HEK293 (cell line): ENCODE measurements around the gene NXN.

Experiments used
- BCL11A ChIP-seq: fragments of 450-650 bp; formaldehyde crosslinking; IDR thresholded peaks from 2 replicates; pipeline ENCODE4 v1.5.1; 2016; ENCODE audit warnings: low read depth, missing biosample characterization, missing genetic modification characterization
- GLI2 ChIP-seq: fragments of 450-650 bp; formaldehyde crosslinking; IDR thresholded peaks from 2 replicates; pipeline ENCODE4; 2017; ENCODE audit warnings: missing biosample characterization, missing genetic modification characterization, low read depth, borderline replicate concordance
- HOXD13 ChIP-seq: sonication (generic); formaldehyde crosslinking; IDR thresholded peaks from 2 replicates; pipeline ENCODE4 v1.8.0; 2022; ENCODE audit warnings: missing genetic modification reagents, borderline replicate concordance
- IKZF3 ChIP-seq: fragments of 450-650 bp; IDR thresholded peaks from 2 replicates; pipeline ENCODE4 v1.5.0; 2018; ENCODE audit warnings: missing biosample characterization, mild to moderate bottlenecking, missing genetic modification characterization, moderate library complexity
- INSM2 ChIP-seq: fragments of 450-650 bp; formaldehyde crosslinking; IDR thresholded peaks from 2 replicates; pipeline ENCODE4 v1.5.1; 2016; ENCODE audit warnings: missing biosample characterization, missing genetic modification characterization
- KLF10 ChIP-seq: fragments of 450-650 bp; IDR thresholded peaks from 2 replicates; pipeline ENCODE4 v1.5.1; 2018; ENCODE audit warnings: missing biosample characterization, mild to moderate bottlenecking, missing genetic modification characterization
- PATZ1 ChIP-seq: fragments of 450-650 bp; formaldehyde crosslinking; IDR thresholded peaks from 2 replicates; pipeline ENCODE4 v1.5.1; 2016; ENCODE audit warnings: missing biosample characterization, missing genetic modification characterization
- SALL2 ChIP-seq: fragments of 450-650 bp; formaldehyde crosslinking; IDR thresholded peaks from 2 replicates; pipeline ENCODE4 v1.5.0; 2017; ENCODE audit warnings: missing biosample characterization, mild to moderate bottlenecking, missing genetic modification characterization, borderline replicate concordance
- SCRT1 ChIP-seq: fragments of 450-650 bp; formaldehyde crosslinking; IDR thresholded peaks from 2 replicates; pipeline ENCODE4 v1.5.1; 2016; ENCODE audit warnings: missing biosample characterization, missing genetic modification characterization, borderline replicate concordance
- SP3 ChIP-seq: fragments of 450-650 bp; formaldehyde crosslinking; IDR thresholded peaks from 2 replicates; pipeline ENCODE4 v1.5.1; 2016; ENCODE audit warnings: missing biosample characterization, missing genetic modification characterization
- TCF7L2 ChIP-seq: IDR thresholded peaks from 2 replicates; pipeline ENCODE4 v1.6.1; 2011; ENCODE audit warnings: low read depth, mild to moderate bottlenecking, inconsistent platforms, low read length, moderate library complexity, borderline replicate concordance
- TSHZ1 ChIP-seq: fragments of 450-650 bp; formaldehyde crosslinking; IDR thresholded peaks from 2 replicates; pipeline ENCODE4 v1.5.1; 2016; ENCODE audit warnings: missing biosample characterization, missing genetic modification characterization, borderline replicate concordance
- YY2 ChIP-seq: fragments of 450-650 bp; formaldehyde crosslinking; IDR thresholded peaks from 2 replicates; pipeline ENCODE4 v1.5.1; 2016; ENCODE audit warnings: missing biosample characterization, missing genetic modification characterization
- ZFP3 ChIP-seq: fragments of 450-650 bp; formaldehyde crosslinking; IDR thresholded peaks from 2 replicates; pipeline ENCODE4 v1.5.1; 2016; ENCODE audit warnings: low read depth, missing biosample characterization, missing genetic modification characterization
- ZNF121 ChIP-seq: fragments of 450-650 bp; formaldehyde crosslinking; IDR thresholded peaks from 2 replicates; pipeline ENCODE4 v1.5.1; 2016; ENCODE audit warnings: missing biosample characterization, missing genetic modification characterization
- ZNF155 ChIP-seq: fragments of 450-650 bp; formaldehyde crosslinking; IDR thresholded peaks from 2 replicates; pipeline ENCODE4 v1.5.1; 2016; ENCODE audit warnings: missing biosample characterization, missing genetic modification characterization
- ZNF175 ChIP-seq: fragments of 450-650 bp; formaldehyde crosslinking; IDR thresholded peaks from 2 replicates; pipeline ENCODE4 v1.5.1; 2016; ENCODE audit warnings: missing biosample characterization, missing genetic modification characterization
- ZNF239 ChIP-seq: fragments of 450-650 bp; formaldehyde crosslinking; IDR thresholded peaks from 2 replicates; pipeline ENCODE4 v1.5.1; 2016; ENCODE audit warnings: missing biosample characterization, missing genetic modification characterization
- ZNF24 ChIP-seq: fragments of 450-650 bp; formaldehyde crosslinking; IDR thresholded peaks from 2 replicates; pipeline ENCODE4 v1.5.1; 2016; ENCODE audit warnings: missing biosample characterization, missing genetic modification characterization
- ZNF248 ChIP-seq: fragments of 450-650 bp; formaldehyde crosslinking; IDR thresholded peaks from 2 replicates; pipeline ENCODE4 v1.5.1; 2017; ENCODE audit warnings: missing biosample characterization, missing genetic modification characterization
- ZNF354C ChIP-seq: fragments of 450-650 bp; formaldehyde crosslinking; IDR thresholded peaks from 2 replicates; pipeline ENCODE4 v1.5.1; 2016; ENCODE audit warnings: missing biosample characterization, missing genetic modification characterization, low read depth, borderline replicate concordance
- ZNF398 ChIP-seq: fragments of 450-650 bp; formaldehyde crosslinking; IDR thresholded peaks from 2 replicates; pipeline ENCODE4 v1.5.1; 2017; ENCODE audit warnings: missing biosample characterization, missing genetic modification characterization
- ZNF423 ChIP-seq: fragments of 450-650 bp; formaldehyde crosslinking; IDR thresholded peaks from 2 replicates; pipeline ENCODE4 v1.5.1; 2016; ENCODE audit warnings: missing biosample characterization, missing genetic modification characterization
- ZNF555 ChIP-seq: fragments of 450-650 bp; formaldehyde crosslinking; conservative IDR thresholded peaks from 2 replicates; pipeline ENCODE4 v1.5.1; 2017; ENCODE audit warnings: missing biosample characterization, mild to moderate bottlenecking, missing genetic modification characterization, inconsistent platforms
- ZNF600 ChIP-seq: fragments of 450-650 bp; formaldehyde crosslinking; IDR thresholded peaks from 2 replicates; pipeline ENCODE4 v1.5.1; 2016; ENCODE audit warnings: missing biosample characterization, missing genetic modification characterization
- ZNF621 ChIP-seq: fragments of 450-650 bp; formaldehyde crosslinking; IDR thresholded peaks from 2 replicates; pipeline ENCODE4 v1.5.1; 2017; ENCODE audit warnings: missing biosample characterization, missing genetic modification characterization
- ZNF639 ChIP-seq: fragments of 450-650 bp; formaldehyde crosslinking; IDR thresholded peaks from 2 replicates; pipeline ENCODE4 v1.5.1; 2016; ENCODE audit warnings: missing biosample characterization, missing genetic modification characterization
- ZNF660 ChIP-seq: fragments of 450-650 bp; IDR thresholded peaks from 2 replicates; pipeline ENCODE4 v1.5.1; 2018; ENCODE audit warnings: missing biosample characterization, mild to moderate bottlenecking, missing genetic modification characterization
- ZNF747 ChIP-seq: fragments of 450-650 bp; formaldehyde crosslinking; IDR thresholded peaks from 2 replicates; pipeline ENCODE4 v1.5.1; 2016; ENCODE audit warnings: missing biosample characterization, missing genetic modification characterization

NXN gene

GRCh38 chr17:979539-980405 is at the start of gene NXN (continued):
- no peak for TF ChIP-seq HOXD13
- no peak for TF ChIP-seq INSM2 (tag by site-specific recombination)
- TF ChIP-seq ZNF555 (tag by site-specific recombination): no peak
- TF ChIP-seq ZNF24 (tag by site-specific recombination): no peak
- no peak for TF ChIP-seq ZNF747 (tag by site-specific recombination)
- no peak for TF ChIP-seq YY2 (tag by site-specific recombination)
- TF ChIP-seq ZNF639 (tag by site-specific recombination): no peak
- TF ChIP-seq KLF10 (tag by site-specific recombination): peak; percentile 92
- TF ChIP-seq ZNF354C: no peak
- TF ChIP-seq BCL11A (tag by site-specific recombination): peak; percentile 39; the same call in 1 of the 2 replicates
- no peak for TF ChIP-seq TCF7L2
- TF ChIP-seq PATZ1: peak; percentile 55
- TF ChIP-seq TSHZ1: no peak
- peak; percentile 78; the same call in 1 of the 2 replicates for TF ChIP-seq ZNF660 (tag by site-specific recombination)
- TF ChIP-seq IKZF3 (tag by site-specific recombination): peak; percentile 55
- TF ChIP-seq SCRT1: no peak
- no peak for TF ChIP-seq ZNF621 (tag by site-specific recombination)
- TF ChIP-seq GLI2: no peak
- TF ChIP-seq SALL2 (tag by site-specific recombination): no peak
- TF ChIP-seq ZNF239: no peak
- TF ChIP-seq ZNF121: no peak
- TF ChIP-seq ZNF175 (tag by site-specific recombination): no peak
- TF ChIP-seq ZNF423 (tag by site-specific recombination): no peak
- TF ChIP-seq ZNF600 (tag by site-specific recombination): peak; percentile 18; the same call in 1 of the 2 replicates
- no peak for TF ChIP-seq ZNF155 (tag by site-specific recombination)
- TF ChIP-seq ZNF248 (tag by site-specific recombination): no peak
- peak; percentile 80 for TF ChIP-seq SP3
- no peak for TF ChIP-seq ZFP3
- peak; percentile 68 for TF ChIP-seq ZNF398
